Measurements from ENCODE around the gene TEAD4.

The TEAD4 gene

GRCh38 chr12:3083241-3083920 is 124.2 kb downstream of the TEAD4 start:
- no peak for DNase-seq (ENCODE audit: low read depth)

- no peak for DNase-seq (ENCODE audit: low read depth)
Observed at GRCh38 chr12:3083921-3084347, 124.7 kb downstream of the TEAD4 start.

GRCh38 chr12:3084742-3085141 is 125.5 kb downstream of the TEAD4 start:
- DNase-seq (ENCODE audit: low read depth), result no peak

GRCh38 chr12:3085341-3086139 is 126.3 kb downstream of the TEAD4 start:
- no peak for DNase-seq (ENCODE audit: low read depth)

GRCh38 chr12:3086211-3086610 is 127.0 kb downstream of the TEAD4 start:
- no peak for DNase-seq (ENCODE audit: low read depth)

- DNase-seq (ENCODE audit: low read depth), result no peak
Observed at GRCh38 chr12:3086729-3087323, 127.6 kb downstream of the TEAD4 start.

- DNase-seq (ENCODE audit: low read depth), result no peak
Observed at GRCh38 chr12:3087758-3088650, 128.8 kb downstream of the TEAD4 start.

GRCh38 chr12:3089588-3089987 is 130.4 kb downstream of the TEAD4 start:
- DNase-seq (ENCODE audit: low read depth), result no peak

All from activated T-helper 1 cell treated with Interleukin-2 at 50 U/mL for 16 hours (primary cell).